Muscle of leg (tissue), 11 donors: ENCODE data around the gene PDCD6IP. TPM values are rescaled to one million over a fixed set of nuclear protein-coding genes. Genes with fewer than 3 reads are reported as not detected.

Experiments
- DNase-seq: peaks from one replicate; pipeline ENCODE4 v3.0.0; 2013
- H3K27ac ChIP-seq: one replicate; pipeline ENCODE4 v1.5.1; 2013; ENCODE audit warnings: mild to moderate bottlenecking, low read length, control low read depth
- H3K27me3 ChIP-seq: one replicate; pipeline ENCODE4 v1.6.1; 2013; ENCODE audit warnings: low read length; ENCODE audit not compliant: control insufficient read depth, insufficient read depth
- H3K36me3 ChIP-seq: one replicate; pipeline ENCODE4 v1.6.1; 2013; ENCODE audit warnings: low read length; ENCODE audit not compliant: control insufficient read depth, insufficient read depth
- H3K4me1 ChIP-seq: one replicate; pipeline ENCODE4 v1.6.1; 2013; ENCODE audit warnings: low read length; ENCODE audit not compliant: control insufficient read depth, insufficient read depth
- H3K4me3 ChIP-seq: one replicate; pipeline ENCODE4 v1.5.1; 2013; ENCODE audit warnings: low read length, control low read depth
- H3K9me3 ChIP-seq: replicated peaks from 2 replicates; pipeline ENCODE4 v1.6.1; 2013; ENCODE audit warnings: low read depth, low read length; ENCODE audit not compliant: control insufficient read depth
- WGBS: methylation state at CpG from one replicate; pipeline ENCODE4 v1.1.5; 2013; ENCODE audit warnings: missing lambda C conversion rate; ENCODE audit not compliant: insufficient coverage; 5-methylcytosine and 5-hydroxymethylcytosine counted together
- polyA plus RNA-seq, 8 donors: library from polyadenylated mRNA; unstranded; fragments of 120-200 nt; gene quantifications; one replicate each; pipeline versions ENCODE4 v1.2.1 to v1.2.3, GENCODE V29; 2013; ENCODE audit warnings: inconsistent platforms in 1 of 8, low replicate concordance in 1 of 8; ENCODE audit not compliant: insufficient read length in 8 of 8, insufficient read depth in 1 of 8
- total RNA-seq: library from RNA; stranded (reverse); fragments of 120-200 nt; gene quantifications from one replicate; pipeline ENCODE4 v1.2.4, GENCODE V29; 2013

The PDCD6IP gene
- total and polyA plus RNA-seq, 9 donors, result 67.2 to 101 (median 93.0) TPM

DNA sequence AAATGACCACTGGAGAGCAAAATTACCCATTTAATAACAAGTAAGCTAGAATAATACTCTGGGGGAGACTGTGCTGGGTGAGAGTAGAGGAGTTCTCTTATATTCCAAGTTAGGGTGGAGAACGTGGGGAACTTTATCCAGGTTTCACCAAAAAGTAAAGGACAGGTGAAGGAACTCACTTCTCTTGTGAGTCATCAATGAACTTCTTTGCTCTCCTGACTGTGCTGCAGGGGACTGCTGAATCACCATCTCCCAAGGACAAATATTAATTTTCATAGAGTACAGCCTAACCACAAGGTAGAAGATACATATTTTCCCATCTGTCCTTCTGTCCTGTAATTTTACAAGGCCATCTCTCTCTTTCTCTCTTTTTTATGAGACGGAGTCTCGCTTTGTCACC lies 8.3 kb upstream of the PDCD6IP start:
- no peak overlapping the region for H3K27ac ChIP-seq

GRCh38 chr3:33791477-33792166 lies 6.8 kb upstream of the PDCD6IP start:
- H3K4me1 ChIP-seq, result no peaks in the 10 kb centered on the region
- H3K36me3 ChIP-seq, result no peaks in the 10 kb centered on the region
- 80% methylated on average over 3 of the region's 4 CpGs for WGBS
- no peak for DNase-seq
- no peaks in the 10 kb centered on the region for H3K9me3 ChIP-seq
- peaks cover 2% of the 10 kb centered on the region for H3K27me3 ChIP-seq
- no peak overlapping the region for H3K27ac ChIP-seq
- H3K4me3 ChIP-seq, result no peak overlapping the region

More for the DNA sequence above, 8.3 kb upstream of the PDCD6IP start:
- no peaks in the 10 kb centered on the region for H3K9me3 ChIP-seq
- no peaks in the 10 kb centered on the region for H3K4me1 ChIP-seq
- peaks cover 2% of the 10 kb centered on the region for H3K27me3 ChIP-seq
- H3K36me3 ChIP-seq, result no peaks in the 10 kb centered on the region
- no peak overlapping the region for H3K4me3 ChIP-seq
- 94% methylated on average over 2 of the region's 3 CpGs for WGBS
- no peak for DNase-seq

GRCh38 chr3:33792167-33792892 lies 6.1 kb upstream of the PDCD6IP start:
- no peaks in the 10 kb centered on the region for H3K4me1 ChIP-seq
- 100% methylated on average over 2 of the region's 5 CpGs for WGBS
- H3K4me3 ChIP-seq, result no peak overlapping the region
- no peaks in the 10 kb centered on the region for H3K9me3 ChIP-seq
- no peaks in the 10 kb centered on the region for H3K27me3 ChIP-seq
- H3K27ac ChIP-seq, result no peak overlapping the region
- H3K36me3 ChIP-seq, result no peaks in the 10 kb centered on the region
- DNase-seq, result no peak

DNA sequence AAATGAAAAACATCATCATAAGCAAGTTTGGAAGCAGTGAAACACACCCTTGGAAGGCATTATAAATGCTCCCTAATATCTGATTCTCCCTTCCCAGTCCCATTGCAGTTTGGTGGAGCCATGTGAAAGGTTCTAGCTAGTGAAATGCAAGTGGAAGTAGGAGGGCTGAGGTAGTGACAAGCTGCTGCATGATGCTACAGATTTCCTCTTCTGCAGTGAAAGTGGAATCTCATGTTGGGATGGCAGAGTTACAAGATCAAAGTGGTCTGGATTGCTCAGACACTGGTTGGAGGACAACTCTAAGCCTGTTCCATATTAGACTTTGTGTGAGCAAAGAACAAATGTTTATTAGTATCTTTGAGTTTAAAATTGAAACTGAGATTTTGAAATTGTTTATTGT lies 3.3 kb upstream of the PDCD6IP start:
- no peaks in the 10 kb centered on the region for H3K9me3 ChIP-seq
- no peak for DNase-seq
- H3K4me1 ChIP-seq, result peaks cover 4% of the 10 kb centered on the region
- H3K4me3 ChIP-seq, result no peak overlapping the region
- H3K36me3 ChIP-seq, result peaks cover under 1% of the 10 kb centered on the region
- H3K27me3 ChIP-seq, result no peaks in the 10 kb centered on the region
- no peak overlapping the region for H3K27ac ChIP-seq

- no peak overlapping the region for H3K27ac ChIP-seq
- WGBS, result 92% methylated on average over 3 of the region's 3 CpGs
Observed at GRCh38 chr3:33795856-33796536, 2.4 kb upstream of the PDCD6IP start.

GRCh38 chr3:33798113-33798417 lies 365 bp upstream of the PDCD6IP start:
- no peak for DNase-seq
- Histone ChIP-seq H3K4me1 (peaks cover 6% of the 10 kb centered on the region), H3K27me3 (no peaks in the 10 kb centered on the region), H3K27ac (peak overlapping the region; percentile 99), H3K4me3 (peak overlapping the region; percentile 99), H3K36me3 (peaks cover 5% of the 10 kb centered on the region), H3K9me3 (no peaks in the 10 kb centered on the region)
- WGBS, result 0% methylated on average over 8 of the region's 9 CpGs

More at GRCh38 chr3:33795856-33796536, 2.4 kb upstream of the PDCD6IP start:
- Histone ChIP-seq H3K36me3 (peaks cover 2% of the 10 kb centered on the region), H3K4me1 (peaks cover 6% of the 10 kb centered on the region), H3K27me3 (no peaks in the 10 kb centered on the region), H3K9me3 (no peaks in the 10 kb centered on the region), H3K4me3 (no peak overlapping the region)
- DNase-seq, result no peak

GRCh38 chr3:33799202-33799551 lies 747 bp downstream of the PDCD6IP start:
- H3K27me3 ChIP-seq, result no peaks in the 10 kb centered on the region
- H3K4me3 ChIP-seq, result peak overlapping the region; percentile 99
- H3K4me1 ChIP-seq, result peaks cover 6% of the 10 kb centered on the region
- DNase-seq, result no peak
- WGBS, result no CpG with 5 or more reads among the region's 3 CpGs
- no peaks in the 10 kb centered on the region for H3K9me3 ChIP-seq
- peaks cover 5% of the 10 kb centered on the region for H3K36me3 ChIP-seq
- peak overlapping the region; percentile 99 for H3K27ac ChIP-seq

DNA sequence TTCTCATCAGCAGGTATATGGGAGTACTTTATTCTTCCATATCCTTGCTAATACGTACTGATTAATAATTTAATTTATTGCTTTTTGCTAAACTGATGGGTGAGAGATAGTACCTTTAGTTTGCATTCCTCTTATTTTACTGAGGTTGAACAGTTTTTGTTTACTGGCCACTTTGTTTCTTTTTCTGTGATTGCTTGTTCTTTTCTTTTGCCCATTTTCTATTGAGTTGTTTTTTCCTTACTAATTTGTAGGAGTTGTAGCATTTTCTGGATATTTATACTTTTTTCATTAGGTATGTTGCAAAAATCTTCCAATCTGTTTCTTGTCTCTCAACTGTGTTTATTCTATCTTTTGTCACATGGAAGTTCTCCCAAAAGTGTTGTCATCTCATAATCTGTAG lies 4.8 kb downstream of the PDCD6IP start:
- Histone ChIP-seq H3K9me3 (no peaks in the 10 kb centered on the region), H3K27me3 (no peaks in the 10 kb centered on the region), H3K36me3 (peaks cover 9% of the 10 kb centered on the region), H3K27ac (no peak overlapping the region), H3K4me1 (peaks cover 4% of the 10 kb centered on the region), H3K4me3 (no peak overlapping the region)
- no CpG with 5 or more reads among the region's 1 CpG for WGBS
- DNase-seq, result no peak

DNA sequence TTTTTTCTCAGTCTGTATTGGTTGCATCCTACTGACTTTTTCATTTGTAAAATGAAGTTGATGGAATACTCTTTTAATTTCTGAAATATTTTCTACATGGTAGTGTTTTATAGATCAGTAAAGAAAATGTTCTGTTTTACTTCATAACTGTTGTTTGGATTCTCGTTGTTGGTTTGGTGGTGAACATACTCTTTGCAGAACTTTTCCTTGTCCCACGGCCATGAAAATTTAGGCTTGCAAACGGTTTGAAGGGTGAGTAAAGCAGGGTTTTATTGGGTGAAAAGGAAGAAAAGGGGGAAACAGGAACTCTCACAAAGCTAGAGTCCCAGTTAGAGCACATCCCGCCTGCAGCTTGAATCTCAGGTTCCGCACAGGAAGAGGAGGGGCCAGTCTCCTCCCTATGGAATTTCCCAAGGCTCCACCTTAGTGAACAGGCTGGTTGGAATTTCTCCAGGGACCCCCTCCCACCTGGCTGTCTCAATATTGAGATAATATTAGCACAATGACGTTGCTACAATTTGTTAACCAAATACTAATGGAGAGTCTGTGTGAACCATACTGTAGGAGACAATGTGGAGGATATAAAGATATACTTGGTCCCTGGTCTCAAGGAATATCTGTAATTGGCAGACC lies 5.6 kb downstream of the PDCD6IP start:
- H3K27me3 ChIP-seq, result no peaks in the 10 kb centered on the region
- H3K36me3 ChIP-seq, result peaks cover 9% of the 10 kb centered on the region
- no peak overlapping the region for H3K27ac ChIP-seq
- no peak for DNase-seq
- WGBS, result 75% methylated on average over 4 of the region's 6 CpGs
- H3K4me1 ChIP-seq, result peaks cover 4% of the 10 kb centered on the region
- H3K9me3 ChIP-seq, result no peaks in the 10 kb centered on the region
- H3K4me3 ChIP-seq, result no peak overlapping the region

GRCh38 chr3:33807191-33807590 lies 8.8 kb downstream of the PDCD6IP start:
- DNase-seq, result peak; percentile 30

More at GRCh38 chr3:33807191-33807590, 8.8 kb downstream of the PDCD6IP start:
- Histone ChIP-seq H3K4me3 (no peak overlapping the region), H3K27ac (peak overlapping the region; percentile 15), H3K4me1 (no peaks in the 10 kb centered on the region), H3K9me3 (no peaks in the 10 kb centered on the region), H3K36me3 (peaks cover 9% of the 10 kb centered on the region), H3K27me3 (no peaks in the 10 kb centered on the region)
- 100% methylated on average over 1 of the region's 2 CpGs for WGBS
